K562 (cell line): Measurements from ENCODE around the gene GPNMB. TPM values are rescaled to one million over a fixed set of nuclear protein-coding genes. Genes with fewer than 3 reads are reported as not detected.

Experiments used
- ATAC-seq: fragments of 200-7000 bp; cut with Tn5 transposase; 3 replicates; pipeline ENCODE4 v1.9.1; 2020; ENCODE audit warnings: moderate library complexity
- BruUV-seq: library from RNA; stranded (reverse); fragments of 400-500 nt; replicated peaks from 2 replicates; lab custom pipeline; 2021; lab: Mats Ljungman, UMichigan
- CTCF ChIA-PET: fragments of 300-600 bp; formaldehyde crosslinking; extraction: SDS; loops from one replicate; lab custom pipeline; 2021; ENCODE audit warnings: low intra/inter-chr PET ratio; lab: Yijun Ruan, JAX
- POLR2A ChIA-PET: fragments of 300-600, 350-650 bp; sonication (Branson Sonifier 250); formaldehyde crosslinking; extraction: SDS; loops from one replicate; lab custom pipeline; 2021; ENCODE audit warnings: antibody characterized with exemption, inconsistent platforms; lab: Yijun Ruan, JAX
- DNase-seq, 4 experiments: peaks; one replicate each; pipeline versions ENCODE4 v3.0.0 to v3.0.0-alpha.2; 2011 to 2018; ENCODE audit warnings: low spot score in 3 of 4, mixed read lengths in 3 of 4; ENCODE audit errors: extremely low read depth in 1 of 4
- FAIRE-seq: peaks from 2 replicates; lab custom pipeline; 2011; peaks lifted over from hg19 to GRCh38; lab: Jason Lieb, UNC
- H2AFZ ChIP-seq: 2 replicates; pipeline ENCODE4 v1.6.0; 2011; ENCODE audit warnings: low read depth, low read length, control low read depth, inconsistent platforms
- H3K27ac ChIP-seq: fragments of 200-600 bp; 3 replicates; pipeline ENCODE4 v1.8.0; 2011; ENCODE audit warnings: low read depth, mild to moderate bottlenecking, control low read depth, inconsistent platforms, low read length, moderate library complexity, mixed read lengths; ENCODE audit errors: extremely low read depth
- H3K27me3 ChIP-seq, 2 experiments: fragments of 300-600 bp in 1 of 2; 2 replicates in 1 of 2; 3 replicates in 1 of 2; pipeline versions ENCODE4 v1.6.0 to v1.8.0; 2011; ENCODE audit warnings: inconsistent platforms in 2 of 2, low read length in 2 of 2, mild to moderate bottlenecking in 1 of 2, mixed read lengths in 1 of 2, moderate library complexity in 1 of 2; ENCODE audit not compliant: control insufficient read depth in 2 of 2, insufficient read depth in 2 of 2
- H3K36me3 ChIP-seq: fragments of 300-600 bp; 3 replicates; pipeline ENCODE4 v1.8.0; 2011; ENCODE audit warnings: mild to moderate bottlenecking, low read length, inconsistent platforms; ENCODE audit not compliant: control insufficient read depth, insufficient read depth
- H3K4me1 ChIP-seq, 2 experiments: fragments of 200-600 bp in 1 of 2; replicated peaks in 1 of 2; 2 replicates in 1 of 2; 3 replicates in 1 of 2; pipeline versions ENCODE4 v1.5.1 to v1.8.0; 2011; ENCODE audit warnings: inconsistent platforms in 2 of 2, low read length in 2 of 2, mild to moderate bottlenecking in 1 of 2, mixed read lengths in 1 of 2, moderate library complexity in 1 of 2; ENCODE audit not compliant: control insufficient read depth in 2 of 2, insufficient read depth in 2 of 2
- H3K4me2 ChIP-seq: 2 replicates; pipeline ENCODE4 v1.6.1; 2011; ENCODE audit warnings: low read length, control low read depth, inconsistent platforms, mixed read lengths; ENCODE audit not compliant: insufficient read depth
- H3K4me3 ChIP-seq: fragments of 200-600 bp; sonication (generic), shearing (Covaris generic); 2 replicates; pipeline ENCODE4 v1.5.1; 2016; ENCODE audit warnings: control low read depth, inconsistent platforms
- H3K79me2 ChIP-seq: fragments of 200-600 bp; 3 replicates; pipeline ENCODE4 v1.8.0; 2011; ENCODE audit warnings: low read length, inconsistent platforms; ENCODE audit not compliant: control insufficient read depth, insufficient read depth
- H3K9ac ChIP-seq, 2 experiments: 2 replicates each; pipeline versions ENCODE4 v1.6.0 to v1.6.1; 2011; ENCODE audit warnings: low read depth in 2 of 2, low read length in 2 of 2, control low read depth in 1 of 2, inconsistent platforms in 1 of 2, mild to moderate bottlenecking in 1 of 2, mixed read lengths in 1 of 2; ENCODE audit not compliant: insufficient read depth in 1 of 2
- H3K9me1 ChIP-seq: one replicate; pipeline ENCODE4 v1.6.0; 2011; ENCODE audit warnings: inconsistent platforms, mild to moderate bottlenecking, low read length, moderate library complexity; ENCODE audit not compliant: control insufficient read depth, insufficient read depth
- H3K9me3 ChIP-seq: replicated peaks from 2 replicates; pipeline ENCODE4 v1.5.1; 2011; ENCODE audit warnings: low read depth, low read length, inconsistent platforms; ENCODE audit not compliant: control insufficient read depth, insufficient read depth
- H4K20me1 ChIP-seq: replicated peaks from 2 replicates; pipeline ENCODE4 v1.6.1; 2011; ENCODE audit warnings: low read length, inconsistent platforms, mixed read lengths; ENCODE audit not compliant: control insufficient read depth, insufficient read depth
- ZNF57 ChIP-seq: fragments of 450-650 bp; formaldehyde crosslinking; IDR thresholded peaks from 2 replicates; pipeline ENCODE4 v1.4.0; 2020; ENCODE audit warnings: mild to moderate bottlenecking, moderate library complexity
- WGBS: fragments of 100-300 bp; shearing (Covaris generic); methylation state at CpG from one replicate; pipeline ENCODE4 v1.1.6; 2016; ENCODE audit warnings: low coverage, mixed read lengths; ENCODE audit not compliant: insufficient coverage; ENCODE audit errors: missing lambda C conversion rate; 5-methylcytosine and 5-hydroxymethylcytosine counted together
- in situ Hi-C: fragments of 300-500 bp; cut with MboI; formaldehyde crosslinking; loops from 4 replicates; pipeline ENCODE4 v1.15.0; 2018; ENCODE audit warnings: inconsistent platforms, mixed read lengths
- intact Hi-C: fragments of 100-400 bp; cut with micrococcal nuclease; formaldehyde crosslinking; loops from 2 replicates; pipeline ENCODE4 v1.14.2; 2022
- polyA plus RNA-seq, 8 experiments: library from polyadenylated mRNA; depleted of rRNA in 4 of 8; stranded (reverse) in 5 of 8; unstranded in 3 of 8; fragments of >200 nt; fragmentation: Nextera tagmentation in 2 of 8; fragmentation: Illumina TruSeq in 1 of 8; extraction: Ambion mirVana in 2 of 8; extraction: Trizol in 1 of 8; gene quantifications; 2 replicates each; pipeline versions ENCODE4 v1.2.1 to v1.2.3, GENCODE V29; 2011 to 2014; ENCODE audit warnings: inconsistent platforms in 1 of 8, missing spikeins in 1 of 8
- total RNA-seq, 7 experiments: library from RNA; depleted of rRNA in 6 of 7; stranded (reverse); fragments of >200 nt in 6 of 7; fragmentation: Illumina TruSeq in 2 of 7; extraction: Trizol in 2 of 7; gene quantifications; 2 replicates each; pipeline versions ENCODE4 v1.2.1 to v1.2.3, GENCODE V29; 2011 to 2021; ENCODE audit warnings: low replicate concordance in 1 of 7
- TF ChIP-seq, protein P1 (sequence below): sonication (generic); formaldehyde crosslinking; IDR thresholded peaks from 2 replicates; pipeline ENCODE4 v1.8.1; 2023; ENCODE audit warnings: mild to moderate bottlenecking, missing genetic modification reagents

The GPNMB gene
- total and polyA plus RNA-seq, 9 of the 15 experiments (the other 6 are each of a cell fraction or from before 2014, with no cell fraction given): 0.15 to 0.72 (median 0.33) TPM

GRCh38 chr7:23205909-23206767 lies 40.4 kb upstream of the GPNMB start:
- Histone ChIP-seq H3K4me1 (peaks cover 0 to 3% of the 10 kb centered on the region in 2 experiments; a peak in 2 of 5 replicates), H3K4me2 (no peak overlapping the region), H3K27ac (no peak overlapping the region), H3K4me3 (no peak overlapping the region), H4K20me1 (no peaks in the 10 kb centered on the region), H3K9me3 (no peaks in the 10 kb centered on the region), H2AFZ (no peak overlapping the region), H3K9ac (no peak overlapping the region), H3K27me3 (no peaks in the 10 kb centered on the region), H3K36me3 (peaks cover 4% of the 10 kb centered on the region; the same call in 1 of the 3 replicates), H3K9me1 (no peaks in the 10 kb centered on the region), H3K79me2 (no peaks in the 10 kb centered on the region)
- FAIRE-seq (no peak), DNase-seq (no peak), ATAC-seq (no peak)
- intact Hi-C loops (no loop called here), in situ Hi-C loops (no loop called here)
- ChIA-PET POLR2A (interaction anchor here (0.5 kb wide), 1 partner anchor 23 kb away, joined by 3 read pairs; no protein-coding TSS in a partner anchor), CTCF (no interaction called here)
- BruUV-seq: no TSS peak
- WGBS: 93% methylated on average over 26 of the region's 76 CpGs
- TF ChIP-seq ZNF57 (CRISPR knock-in tag): no peak
- TF ChIP-seq, protein P1, sequence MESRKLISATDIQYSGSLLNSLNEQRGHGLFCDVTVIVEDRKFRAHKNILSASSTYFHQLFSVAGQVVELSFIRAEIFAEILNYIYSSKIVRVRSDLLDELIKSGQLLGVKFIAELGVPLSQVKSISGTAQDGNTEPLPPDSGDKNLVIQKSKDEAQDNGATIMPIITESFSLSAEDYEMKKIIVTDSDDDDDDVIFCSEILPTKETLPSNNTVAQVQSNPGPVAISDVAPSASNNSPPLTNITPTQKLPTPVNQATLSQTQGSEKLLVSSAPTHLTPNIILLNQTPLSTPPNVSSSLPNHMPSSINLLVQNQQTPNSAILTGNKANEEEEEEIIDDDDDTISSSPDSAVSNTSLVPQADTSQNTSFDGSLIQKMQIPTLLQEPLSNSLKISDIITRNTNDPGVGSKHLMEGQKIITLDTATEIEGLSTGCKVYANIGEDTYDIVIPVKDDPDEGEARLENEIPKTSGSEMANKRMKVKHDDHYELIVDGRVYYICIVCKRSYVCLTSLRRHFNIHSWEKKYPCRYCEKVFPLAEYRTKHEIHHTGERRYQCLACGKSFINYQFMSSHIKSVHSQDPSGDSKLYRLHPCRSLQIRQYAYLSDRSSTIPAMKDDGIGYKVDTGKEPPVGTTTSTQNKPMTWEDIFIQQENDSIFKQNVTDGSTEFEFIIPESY (CRISPR knock-in tag): peak; percentile 76
